ENCODE measurements around the gene VPS45.

VPS45 gene

GRCh38 chr1:150083907-150084306, 16.3 kb downstream of the VPS45 start:
- no peak for DNase-seq (ENCODE audit: low spot score)
- TF ChIP-seq CTCF (IDR thresholded peaks at IDR 0.05), result no peak
- Histone ChIP-seq H3K27ac (peak overlapping the region; percentile 6 to 45), H3K4me3 (no peak overlapping the region)

GRCh38 chr1:150085406-150085805, 17.8 kb downstream of the VPS45 start:
- Histone ChIP-seq H3K4me3 (no peak overlapping the region), H3K27ac (no peak overlapping the region)
- DNase-seq (ENCODE audit: low spot score), result no peak
- no peak for TF ChIP-seq CTCF (IDR thresholded peaks at IDR 0.05)

- no peak for TF ChIP-seq CTCF (IDR thresholded peaks at IDR 0.05)
- Histone ChIP-seq H3K4me3 (no peak overlapping the region), H3K27ac (no peak overlapping the region)
- DNase-seq (ENCODE audit: low spot score), result no peak
Measured at GRCh38 chr1:150087415-150087814, 19.8 kb downstream of the VPS45 start.

GRCh38 chr1:150089846-150090520, 22.4 kb downstream of the VPS45 start:
- Histone ChIP-seq H3K27ac (no peak overlapping the region), H3K4me3 (no peak overlapping the region)
- TF ChIP-seq CTCF (IDR thresholded peaks at IDR 0.05), result no peak
- no peak for DNase-seq (ENCODE audit: low spot score)

- no peak for DNase-seq (ENCODE audit: low spot score)
- no peak overlapping the region for H3K27ac ChIP-seq
- no peak overlapping the region for H3K4me3 ChIP-seq
- no peak for TF ChIP-seq CTCF (IDR thresholded peaks at IDR 0.05)
Measured at GRCh38 chr1:150092180-150092791, 24.7 kb downstream of the VPS45 start.

GRCh38 chr1:150093805-150094204, 26.2 kb downstream of the VPS45 start:
- no peak for TF ChIP-seq CTCF (IDR thresholded peaks at IDR 0.05)
- DNase-seq (ENCODE audit: low spot score), result no peak
- H3K27ac ChIP-seq, result peak overlapping the region; percentile 48 to 84
- no peak overlapping the region for H3K4me3 ChIP-seq

GRCh38 chr1:150094734-150095265, 27.2 kb downstream of the VPS45 start:
- no peak for TF ChIP-seq CTCF (IDR thresholded peaks at IDR 0.05)
- no peak for DNase-seq (ENCODE audit: low spot score)
- Histone ChIP-seq H3K27ac (peak overlapping the region in 1 of 2 donors; percentile 84), H3K4me3 (no peak overlapping the region)
